Natural killer cell (primary cell): Measurements from ENCODE around the gene BAHCC1. TPM values are rescaled to one million over a fixed set of nuclear protein-coding genes. Genes with fewer than 3 reads are reported as not detected.

Experiments
- ATAC-seq, 3 donors: fragments of 150-1000 bp in 2 of 3; fragments of 200-7000 bp in 1 of 3; cut with Tn5 transposase; 1 replicate in 1 of 3; 2 replicates in 2 of 3; pipeline ENCODE4 v1.10.0; 2021; ENCODE audit warnings: mild to moderate bottlenecking in 2 of 3, moderate library complexity in 2 of 3
- DNase-seq, 2 donors: peaks; one replicate each; pipeline versions ENCODE4 v3.0.0 to v3.0.0-alpha.2; 2013 to 2021; ENCODE audit warnings: mixed read lengths in 1 of 2
- H3K27ac ChIP-seq: one replicate; pipeline ENCODE4 v1.5.1; 2013; ENCODE audit warnings: mild to moderate bottlenecking, low read length
- H3K27me3 ChIP-seq: one replicate; pipeline ENCODE4 v1.6.1; 2013; ENCODE audit warnings: low read length; ENCODE audit not compliant: control insufficient read depth, insufficient read depth
- H3K36me3 ChIP-seq: one replicate; pipeline ENCODE4 v1.6.1; 2013; ENCODE audit warnings: low read length; ENCODE audit not compliant: control insufficient read depth, insufficient read depth
- H3K4me1 ChIP-seq: one replicate; pipeline ENCODE4 v1.6.1; 2013; ENCODE audit warnings: low read length; ENCODE audit not compliant: control insufficient read depth, insufficient read depth
- H3K4me3 ChIP-seq: one replicate; pipeline ENCODE4 v1.5.1; 2013; ENCODE audit warnings: low read length
- H3K9me3 ChIP-seq: one replicate; pipeline ENCODE4 v1.6.1; 2013; ENCODE audit warnings: low read length; ENCODE audit not compliant: control insufficient read depth, insufficient read depth
- H3K27ac Mint-ChIP-seq, 2 donors: one replicate each; pipeline ENCODE4 v1.8.0; 2022; ENCODE audit warnings: mild to moderate bottlenecking in 2 of 2, mixed read lengths in 2 of 2, moderate library complexity in 1 of 2
- H3K27me3 Mint-ChIP-seq, 2 donors: one replicate each; pipeline ENCODE4 v1.8.0; 2022; ENCODE audit warnings: low read depth in 2 of 2, mixed read lengths in 2 of 2
- H3K36me3 Mint-ChIP-seq: one replicate; pipeline ENCODE4 v1.8.0; 2022; ENCODE audit warnings: mixed read lengths
- H3K4me1 Mint-ChIP-seq, 2 donors: one replicate each; pipeline ENCODE4 v1.8.0; 2022; ENCODE audit warnings: mixed read lengths in 2 of 2
- H3K4me3 Mint-ChIP-seq: one replicate; pipeline ENCODE4 v1.8.0; 2022; ENCODE audit warnings: mild to moderate bottlenecking, moderate library complexity, mixed read lengths
- H3K9me3 Mint-ChIP-seq, 2 donors: one replicate each; pipeline ENCODE4 v1.8.0; 2022; ENCODE audit warnings: mixed read lengths in 2 of 2
- WGBS: methylation state at CpG from one replicate; pipeline ENCODE4 v1.1.7; 2013; ENCODE audit warnings: missing lambda C conversion rate; ENCODE audit not compliant: insufficient coverage; 5-methylcytosine and 5-hydroxymethylcytosine counted together
- intact Hi-C: fragments of 100-400 bp; cut with micrococcal nuclease; formaldehyde crosslinking; loops from one replicate; pipeline ENCODE4 v1.14.2; 2022
- total RNA-seq, 4 donors: library from RNA; stranded (reverse); fragments of 120-200 nt in 1 of 4; gene quantifications; one replicate each; pipeline versions ENCODE4 v1.2.3 to v1.2.4, GENCODE V29; 2013 to 2022
- TF ChIP-seq, protein P1 (sequence below): fragments of 200-600 bp; IDR thresholded peaks from one replicate; pipeline ENCODE4 v1.8.0; 2022; ENCODE audit warnings: antibody characterized with exemption

BAHCC1 gene
- total RNA-seq, 3 donors from 2014 or later (not counting 1 experiment from before 2014, with no cell fraction given): 2.9 to 17.3 (median 5.7) TPM

DNA sequence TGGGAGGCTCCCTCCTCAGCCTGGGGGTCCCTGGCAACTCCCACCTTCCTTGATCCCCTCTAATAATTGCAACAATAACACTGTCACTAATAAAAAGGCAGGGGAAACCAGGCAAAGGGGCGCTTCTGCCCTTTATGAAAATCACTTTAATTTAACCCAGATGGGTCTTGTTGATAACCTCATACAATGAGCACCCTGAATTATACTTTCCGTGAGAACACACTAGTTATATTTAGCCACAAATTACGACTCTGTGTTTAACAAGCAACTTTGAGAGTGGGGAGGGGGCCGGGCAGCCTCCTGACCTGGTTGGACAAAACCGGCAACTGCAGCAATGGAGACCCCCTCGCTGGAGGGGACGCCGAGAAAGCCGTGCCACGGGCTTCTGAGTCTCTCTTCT is 5.7 kb upstream of the BAHCC1 start:
- Histone ChIP-seq H3K36me3 (no peaks in the 10 kb centered on the region), H3K4me1 (peaks cover 40% of the 10 kb centered on the region), H3K4me3 (no peak overlapping the region), H3K27ac (no peak overlapping the region), H3K9me3 (no peaks in the 10 kb centered on the region), H3K27me3 (peaks cover 35% of the 10 kb centered on the region)
- Mint-ChIP-seq H3K4me3 (peak overlapping the region; percentile 57), H3K4me1 (peaks cover 18 to 20% of the 10 kb centered on the region in 2 donors), H3K27me3 (peaks cover 0 to 23% of the 10 kb centered on the region in 2 donors), H3K9me3 (no peaks in the 10 kb centered on the region), H3K36me3 (no peaks in the 10 kb centered on the region), H3K27ac (peak overlapping the region in 1 of 2 donors; percentile 18)
- no peak for ATAC-seq
- TF ChIP-seq, protein P1, sequence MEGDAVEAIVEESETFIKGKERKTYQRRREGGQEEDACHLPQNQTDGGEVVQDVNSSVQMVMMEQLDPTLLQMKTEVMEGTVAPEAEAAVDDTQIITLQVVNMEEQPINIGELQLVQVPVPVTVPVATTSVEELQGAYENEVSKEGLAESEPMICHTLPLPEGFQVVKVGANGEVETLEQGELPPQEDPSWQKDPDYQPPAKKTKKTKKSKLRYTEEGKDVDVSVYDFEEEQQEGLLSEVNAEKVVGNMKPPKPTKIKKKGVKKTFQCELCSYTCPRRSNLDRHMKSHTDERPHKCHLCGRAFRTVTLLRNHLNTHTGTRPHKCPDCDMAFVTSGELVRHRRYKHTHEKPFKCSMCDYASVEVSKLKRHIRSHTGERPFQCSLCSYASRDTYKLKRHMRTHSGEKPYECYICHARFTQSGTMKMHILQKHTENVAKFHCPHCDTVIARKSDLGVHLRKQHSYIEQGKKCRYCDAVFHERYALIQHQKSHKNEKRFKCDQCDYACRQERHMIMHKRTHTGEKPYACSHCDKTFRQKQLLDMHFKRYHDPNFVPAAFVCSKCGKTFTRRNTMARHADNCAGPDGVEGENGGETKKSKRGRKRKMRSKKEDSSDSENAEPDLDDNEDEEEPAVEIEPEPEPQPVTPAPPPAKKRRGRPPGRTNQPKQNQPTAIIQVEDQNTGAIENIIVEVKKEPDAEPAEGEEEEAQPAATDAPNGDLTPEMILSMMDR: no peak
- intact Hi-C loops: no loop called here
- no peak for DNase-seq
- 80% methylated on average over 10 of the region's 10 CpGs for WGBS

DNA sequence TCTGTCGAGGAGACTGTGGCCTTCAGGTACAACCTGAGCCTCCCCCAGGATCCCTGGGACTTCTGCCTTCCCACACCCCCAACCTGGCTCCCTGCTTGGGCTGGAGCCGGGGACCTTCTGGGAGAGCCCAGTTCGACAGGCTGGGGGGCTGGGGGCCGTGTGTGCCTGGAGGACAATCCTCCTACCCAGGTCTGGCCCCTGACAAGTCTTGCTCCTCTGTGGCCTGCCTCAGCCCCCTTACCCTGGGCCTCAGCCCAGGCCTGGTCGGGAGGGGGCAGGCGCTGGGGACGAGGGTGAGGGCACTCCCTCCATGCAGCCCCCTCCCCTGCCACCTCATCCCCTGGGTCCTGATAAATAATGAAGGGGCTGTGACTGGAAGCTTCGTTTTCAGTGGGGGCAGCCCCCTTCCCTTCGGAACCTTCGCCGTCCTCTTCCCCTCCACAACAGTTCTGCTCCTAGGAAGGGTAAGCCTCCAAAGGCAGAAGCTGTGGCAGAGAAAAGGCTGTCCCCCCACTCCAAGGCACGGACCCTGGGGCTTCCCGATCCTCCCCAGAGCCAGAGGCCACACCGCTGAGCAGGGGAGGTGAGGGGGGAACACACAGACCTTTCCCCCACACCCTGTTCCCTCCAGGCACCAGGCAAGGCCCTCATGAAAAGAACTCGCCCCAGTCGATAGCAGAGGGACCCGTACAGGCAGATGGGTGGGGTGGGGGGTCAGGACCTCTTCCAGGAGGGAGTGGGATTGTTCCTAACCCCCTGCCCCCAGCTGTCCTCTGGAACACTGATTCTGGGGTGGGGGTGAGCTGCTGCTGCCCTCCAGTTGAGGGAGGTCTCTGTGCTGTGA is 5.0 kb upstream of the BAHCC1 start:
- Histone ChIP-seq H3K4me3 (no peak overlapping the region), H3K4me1 (peaks cover 47% of the 10 kb centered on the region), H3K9me3 (no peaks in the 10 kb centered on the region), H3K27ac (no peak overlapping the region), H3K27me3 (peaks cover 42% of the 10 kb centered on the region), H3K36me3 (no peaks in the 10 kb centered on the region)
- peak overlapping the region; percentile 57 for H3K4me3 Mint-ChIP-seq
- H3K27ac Mint-ChIP-seq: no peak overlapping the region
- intact Hi-C loops: no loop called here
- H3K9me3 Mint-ChIP-seq: no peaks in the 10 kb centered on the region
- ATAC-seq (no peak), DNase-seq (no peak)
- TF ChIP-seq, protein P1: no peak
- 70% methylated on average over 12 of the region's 17 CpGs for WGBS
- peaks cover 0 to 27% of the 10 kb centered on the region in 2 donors for H3K27me3 Mint-ChIP-seq
- peaks cover 21 to 23% of the 10 kb centered on the region in 2 donors for H3K4me1 Mint-ChIP-seq
- H3K36me3 Mint-ChIP-seq: no peaks in the 10 kb centered on the region

DNA sequence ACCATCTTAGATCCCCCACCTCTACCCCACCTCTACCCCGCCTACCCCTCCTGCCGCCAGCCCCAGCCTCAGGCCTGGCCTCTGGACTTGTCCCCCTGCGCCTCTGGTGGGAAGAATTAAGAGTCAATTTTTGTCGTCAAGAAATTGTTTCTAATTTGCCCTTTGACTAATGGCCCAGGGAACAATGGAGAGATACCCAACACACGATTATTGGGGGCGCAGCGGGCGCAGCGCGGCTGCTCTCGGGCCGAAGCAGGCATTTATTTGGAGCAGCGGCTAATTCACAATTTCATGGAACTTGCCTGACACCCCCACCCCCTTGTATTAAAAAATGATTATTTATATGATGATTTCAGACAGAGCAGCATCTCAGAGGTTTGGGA is 4.4 kb upstream of the BAHCC1 start:
- Mint-ChIP-seq H3K27me3 (peaks cover 0 to 28% of the 10 kb centered on the region in 2 donors), H3K36me3 (no peaks in the 10 kb centered on the region), H3K27ac (no peak overlapping the region), H3K4me1 (peaks cover 26 to 27% of the 10 kb centered on the region in 2 donors), H3K4me3 (peak overlapping the region; percentile 56), H3K9me3 (no peaks in the 10 kb centered on the region)
- 94% methylated on average over 12 of the region's 13 CpGs for WGBS
- ATAC-seq (no peak), DNase-seq (no peak)
- Histone ChIP-seq H3K27ac (no peak overlapping the region), H3K27me3 (peaks cover 41% of the 10 kb centered on the region), H3K9me3 (no peaks in the 10 kb centered on the region), H3K4me1 (peaks cover 46% of the 10 kb centered on the region), H3K4me3 (no peak overlapping the region), H3K36me3 (no peaks in the 10 kb centered on the region)
- TF ChIP-seq, protein P1: no peak
- intact Hi-C loops: no loop called here
